HFFc6 (cell line): ENCODE results near the gene RFTN1. TPM values are rescaled to one million over a fixed set of nuclear protein-coding genes. Genes with fewer than 3 reads are reported as not detected.

Experiments
- DNase-seq: peaks from one replicate; pipeline ENCODE4 v3.0.0-alpha.2; 2018
- H3K27ac Mint-ChIP-seq: 2 replicates; pipeline ENCODE4 v1.8.0; 2020; ENCODE audit warnings: mild to moderate bottlenecking, mixed read lengths
- H3K27me3 Mint-ChIP-seq: 2 replicates; pipeline ENCODE4 v1.8.0; 2021; ENCODE audit warnings: mild to moderate bottlenecking, moderate library complexity, mixed read lengths; ENCODE audit not compliant: insufficient read depth
- H3K36me3 Mint-ChIP-seq: 2 replicates; pipeline ENCODE4 v1.8.0; 2021; ENCODE audit warnings: low read depth, mixed read lengths
- H3K4me1 Mint-ChIP-seq: 2 replicates; pipeline ENCODE4 v1.8.0; 2020; ENCODE audit warnings: low read depth, mixed read lengths
- H3K4me3 Mint-ChIP-seq: 2 replicates; pipeline ENCODE4 v1.8.0; 2020; ENCODE audit warnings: mild to moderate bottlenecking, moderate library complexity, mixed read lengths
- H3K9me3 Mint-ChIP-seq: 2 replicates; pipeline ENCODE4 v1.8.0; 2020; ENCODE audit warnings: mild to moderate bottlenecking, mixed read lengths
- total RNA-seq, 6 experiments: library from RNA; stranded (reverse); fragmentation: NEBNext Ultra II Directional; extraction: Animal tissue kit (Norgen Biotek cat#: 25700); gene quantifications; 2 replicates in 1 of 6; 3 replicates in 5 of 6; pipeline ENCODE4 v1.2.3, GENCODE V29; 2021
- TF ChIP-seq, protein P1 (sequence below): fragments of 200-600 bp; sonication (generic); IDR thresholded peaks from 2 replicates; pipeline ENCODE4 v1.5.0; 2021; ENCODE audit warnings: antibody characterized with exemption, mild to moderate bottlenecking

RFTN1 gene
- total RNA-seq, 6 experiments from 2014 or later, result 53.4 to 62.4 (median 57.4) TPM

DNA sequence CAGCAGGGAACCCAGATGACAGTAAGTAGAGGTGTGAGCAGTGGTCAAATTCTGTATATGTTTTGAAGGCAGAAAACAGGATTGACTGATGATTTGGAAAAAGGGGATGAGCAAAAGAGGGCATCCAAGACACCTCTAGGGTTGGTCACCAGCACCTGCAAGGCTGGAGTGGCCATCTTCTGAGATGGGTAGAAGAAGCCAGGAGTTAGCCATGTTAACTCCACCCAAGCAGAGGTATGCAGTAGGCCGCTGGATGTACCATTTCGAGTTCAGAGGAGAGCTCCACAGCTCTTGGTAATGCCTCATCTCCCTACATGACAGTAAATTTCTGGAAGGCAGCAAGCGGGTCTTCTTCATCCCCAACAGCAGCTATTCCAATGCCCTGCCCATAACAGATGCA lies 7.0 kb downstream of the RFTN1 start:
- H3K4me1 Mint-ChIP-seq, result peaks cover 71% of the 10 kb centered on the region
- H3K9me3 Mint-ChIP-seq, result no peaks in the 10 kb centered on the region
- H3K4me3 Mint-ChIP-seq, result no peak overlapping the region
- no peaks in the 10 kb centered on the region for H3K27me3 Mint-ChIP-seq
- no peak for DNase-seq
- peaks cover 25% of the 10 kb centered on the region for H3K36me3 Mint-ChIP-seq
- H3K27ac Mint-ChIP-seq, result no peak overlapping the region
- TF ChIP-seq, protein P1, sequence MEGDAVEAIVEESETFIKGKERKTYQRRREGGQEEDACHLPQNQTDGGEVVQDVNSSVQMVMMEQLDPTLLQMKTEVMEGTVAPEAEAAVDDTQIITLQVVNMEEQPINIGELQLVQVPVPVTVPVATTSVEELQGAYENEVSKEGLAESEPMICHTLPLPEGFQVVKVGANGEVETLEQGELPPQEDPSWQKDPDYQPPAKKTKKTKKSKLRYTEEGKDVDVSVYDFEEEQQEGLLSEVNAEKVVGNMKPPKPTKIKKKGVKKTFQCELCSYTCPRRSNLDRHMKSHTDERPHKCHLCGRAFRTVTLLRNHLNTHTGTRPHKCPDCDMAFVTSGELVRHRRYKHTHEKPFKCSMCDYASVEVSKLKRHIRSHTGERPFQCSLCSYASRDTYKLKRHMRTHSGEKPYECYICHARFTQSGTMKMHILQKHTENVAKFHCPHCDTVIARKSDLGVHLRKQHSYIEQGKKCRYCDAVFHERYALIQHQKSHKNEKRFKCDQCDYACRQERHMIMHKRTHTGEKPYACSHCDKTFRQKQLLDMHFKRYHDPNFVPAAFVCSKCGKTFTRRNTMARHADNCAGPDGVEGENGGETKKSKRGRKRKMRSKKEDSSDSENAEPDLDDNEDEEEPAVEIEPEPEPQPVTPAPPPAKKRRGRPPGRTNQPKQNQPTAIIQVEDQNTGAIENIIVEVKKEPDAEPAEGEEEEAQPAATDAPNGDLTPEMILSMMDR, result no peak

DNA sequence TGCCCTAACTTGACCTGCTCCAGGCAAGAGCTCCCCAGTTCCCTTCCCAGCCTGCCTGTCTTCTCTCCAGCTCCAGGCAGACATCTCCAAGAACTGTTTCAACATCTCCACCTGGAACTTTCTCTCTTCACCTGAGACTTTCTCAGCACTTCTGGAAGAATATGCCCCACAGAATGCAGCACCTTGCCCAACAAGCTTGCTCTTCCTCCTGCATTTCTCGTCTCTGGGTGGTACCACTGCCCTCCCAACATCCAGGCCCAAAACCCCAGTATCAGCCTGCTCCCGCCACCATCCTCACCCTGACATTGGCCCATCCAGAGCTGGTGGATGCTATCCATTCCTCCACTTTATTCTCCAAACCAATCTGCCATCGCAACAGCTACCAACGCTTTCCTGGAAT lies 8.8 kb downstream of the RFTN1 start:
- Mint-ChIP-seq H3K27me3 (no peaks in the 10 kb centered on the region), H3K4me3 (no peak overlapping the region), H3K4me1 (peaks cover 53% of the 10 kb centered on the region), H3K36me3 (peaks cover 36% of the 10 kb centered on the region), H3K27ac (peak overlapping the region; percentile 14; the same call in 1 of the 2 replicates), H3K9me3 (no peaks in the 10 kb centered on the region)
- no peak for DNase-seq
- TF ChIP-seq, protein P1, result no peak

GRCh38 chr3:16504242-16504641 lies 9.3 kb downstream of the RFTN1 start:
- Mint-ChIP-seq H3K27ac (peak overlapping the region; percentile 14; the same call in 1 of the 2 replicates), H3K4me1 (peaks cover 52% of the 10 kb centered on the region), H3K9me3 (no peaks in the 10 kb centered on the region), H3K27me3 (no peaks in the 10 kb centered on the region), H3K4me3 (no peak overlapping the region), H3K36me3 (peaks cover 36% of the 10 kb centered on the region)
- TF ChIP-seq, protein P1, result no peak
- peak; percentile 10 for DNase-seq

- H3K4me3 Mint-ChIP-seq, result no peak overlapping the region
- no peaks in the 10 kb centered on the region for H3K27me3 Mint-ChIP-seq
- DNase-seq, result peak; percentile 4
- TF ChIP-seq, protein P1, result no peak
- H3K9me3 Mint-ChIP-seq, result no peaks in the 10 kb centered on the region
- peaks cover 46% of the 10 kb centered on the region for H3K36me3 Mint-ChIP-seq
- H3K27ac Mint-ChIP-seq, result peak overlapping the region; percentile 58
- peaks cover 53% of the 10 kb centered on the region for H3K4me1 Mint-ChIP-seq
These were observed 10.2 kb downstream of the RFTN1 start for GRCh38 chr3:16503191-16503776.

DNA sequence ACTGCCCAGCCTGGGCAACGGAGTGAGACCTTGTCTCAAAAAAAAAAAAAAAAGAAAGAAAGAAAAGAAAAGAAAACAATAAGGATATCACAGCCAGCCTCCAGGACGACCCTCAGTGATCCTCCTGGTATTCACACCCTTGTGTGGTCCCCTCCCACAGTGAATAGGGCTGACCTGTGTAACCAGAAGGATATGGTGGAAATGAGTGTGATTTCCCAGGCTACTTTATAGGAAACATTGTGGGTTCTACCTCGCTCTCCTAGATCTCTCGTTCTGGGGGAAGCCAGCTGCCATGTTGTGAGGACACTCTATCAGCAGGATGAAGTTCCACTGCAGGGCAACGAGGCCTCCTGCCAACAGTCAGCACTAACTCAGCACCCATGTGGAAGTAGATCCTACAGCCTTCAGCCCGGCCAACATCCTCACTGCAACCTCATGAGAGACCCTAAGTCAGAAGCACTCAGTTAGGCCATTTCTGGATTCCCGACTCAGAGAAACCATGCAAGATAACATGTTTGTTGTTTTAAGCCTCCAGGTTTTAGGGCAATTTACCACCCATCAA lies 11.1 kb downstream of the RFTN1 start:
- TF ChIP-seq, protein P1, result no peak
- H3K27ac Mint-ChIP-seq, result no peak overlapping the region
- peaks cover 45% of the 10 kb centered on the region for H3K36me3 Mint-ChIP-seq
- no peak for DNase-seq
- no peaks in the 10 kb centered on the region for H3K27me3 Mint-ChIP-seq
- H3K9me3 Mint-ChIP-seq, result no peaks in the 10 kb centered on the region
- H3K4me3 Mint-ChIP-seq, result no peak overlapping the region
- peaks cover 51% of the 10 kb centered on the region for H3K4me1 Mint-ChIP-seq
